Non-pigmented ciliary epithelial cell (primary cell): ENCODE results near the gene GPR33.
A peak's percentile ranks its signal among the peaks of the same experiment; 100 is the strongest.
"Not testable (repeated sequence)": the region's sequence is repeated elsewhere in the genome, so short reads cannot be mapped to it uniquely, and the experiment has no call there.

Experiments used
- DNase-seq: peaks from one replicate; pipeline ENCODE4 v3.0.0-alpha.2; 2010; ENCODE audit warnings: low read depth

GPR33 gene

GRCh38 chr14:31487886-31488285 is at the start of gene GPR33:
Gene GPR33 (minus strand): TSS chr14:31488039. CDS start chr14:31483965, 4,074 bp downstream.
- DNase-seq = no peak

- DNase-seq = no peak
Measured at GRCh38 chr14:31536201-31536960, 48.5 kb upstream of the GPR33 start.

GRCh38 chr14:31530136-31530535 is 42.3 kb upstream of the GPR33 start:
- no peak for DNase-seq

- DNase-seq = no peak
Measured at GRCh38 chr14:31529053-31529452, 41.2 kb upstream of the GPR33 start.

- no peak for DNase-seq
Measured at GRCh38 chr14:31527546-31527945, 39.7 kb upstream of the GPR33 start.

GRCh38 chr14:31527087-31527486 is 39.2 kb upstream of the GPR33 start:
- no peak for DNase-seq

GRCh38 chr14:31510855-31511254 is 23.0 kb upstream of the GPR33 start:
- no peak for DNase-seq

- no peak for DNase-seq
Measured at GRCh38 chr14:31510222-31510621, 22.4 kb upstream of the GPR33 start.

GRCh38 chr14:31508135-31508534 is 20.3 kb upstream of the GPR33 start:
- no peak for DNase-seq

GRCh38 chr14:31505411-31505810 is 17.6 kb upstream of the GPR33 start:
- DNase-seq = peak; percentile 32

GRCh38 chr14:31501870-31502269 is 14.0 kb upstream of the GPR33 start:
- no peak for DNase-seq

- DNase-seq = no peak
Measured at GRCh38 chr14:31492759-31493498, 5.1 kb upstream of the GPR33 start.

- no peak for DNase-seq
Measured at GRCh38 chr14:31489691-31490090, 1.9 kb upstream of the GPR33 start.

- DNase-seq = no peak
Measured at GRCh38 chr14:31486764-31487163, 1.1 kb downstream of the GPR33 start.

- DNase-seq = no peak
Measured at GRCh38 chr14:31484754-31485153, 3.1 kb downstream of the GPR33 start.

GRCh38 chr14:31480156-31480555 is 7.7 kb downstream of the GPR33 start:
- DNase-seq = no peak

- DNase-seq = no peak
Measured at GRCh38 chr14:31479027-31479426, 8.8 kb downstream of the GPR33 start.

GRCh38 chr14:31477248-31477647 is 10.6 kb downstream of the GPR33 start:
- DNase-seq = no peak

GRCh38 chr14:31476131-31476866 is 11.5 kb downstream of the GPR33 start:
- no peak for DNase-seq

GRCh38 chr14:31466554-31466953 is 21.3 kb downstream of the GPR33 start:
- DNase-seq = no peak

GRCh38 chr14:31465111-31465510 is 22.7 kb downstream of the GPR33 start:
- no peak for DNase-seq

- DNase-seq = not testable (repeated sequence)
Measured at GRCh38 chr14:31462450-31462849, 25.4 kb downstream of the GPR33 start.

GRCh38 chr14:31461545-31461944 is 26.3 kb downstream of the GPR33 start:
- DNase-seq = no peak
